Endothelial cell of hepatic sinusoid (primary cell): ENCODE measurements around the gene ZSWIM8.

Experiments used
- in situ Hi-C: cut with HindIII; loops from 2 replicates; pipeline ENCODE4 v1.10.0; 2017; ENCODE audit warnings: low sequenced_read_pairs

Gene ZSWIM8

DNA sequence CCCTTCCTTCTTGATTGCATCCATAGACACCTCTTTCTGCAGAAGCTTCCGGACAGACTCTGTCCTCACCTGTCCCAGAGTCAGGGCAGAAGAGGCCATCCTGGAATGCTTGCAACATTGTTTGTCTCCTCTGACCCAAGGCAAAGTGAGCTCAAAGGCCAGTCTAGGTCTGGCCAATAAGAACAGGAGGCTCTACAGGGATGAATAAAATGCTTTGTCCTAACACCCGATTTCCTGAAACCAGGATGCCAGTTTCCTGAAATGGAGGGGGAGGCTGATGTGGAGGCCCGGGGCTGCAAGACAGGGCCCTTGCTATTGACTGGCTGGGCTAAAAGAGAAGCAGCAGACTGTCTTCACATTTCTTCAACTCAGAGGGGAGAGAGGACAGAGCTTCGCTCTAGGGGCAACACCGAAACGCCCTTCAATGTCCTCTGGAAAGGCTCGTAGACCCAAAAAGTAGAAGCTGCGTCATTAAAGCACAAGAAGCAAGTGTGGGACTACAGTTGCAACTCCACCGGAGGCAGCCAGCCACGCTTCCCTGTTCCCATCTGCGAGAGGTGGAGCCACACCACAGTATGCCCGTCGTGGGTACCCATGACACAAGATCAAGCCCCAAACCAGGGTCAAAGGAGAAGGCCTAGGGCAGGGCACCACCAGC lies 55.1 kb downstream of the ZSWIM8 start:
- in situ Hi-C loops, result no loop called here

DNA sequence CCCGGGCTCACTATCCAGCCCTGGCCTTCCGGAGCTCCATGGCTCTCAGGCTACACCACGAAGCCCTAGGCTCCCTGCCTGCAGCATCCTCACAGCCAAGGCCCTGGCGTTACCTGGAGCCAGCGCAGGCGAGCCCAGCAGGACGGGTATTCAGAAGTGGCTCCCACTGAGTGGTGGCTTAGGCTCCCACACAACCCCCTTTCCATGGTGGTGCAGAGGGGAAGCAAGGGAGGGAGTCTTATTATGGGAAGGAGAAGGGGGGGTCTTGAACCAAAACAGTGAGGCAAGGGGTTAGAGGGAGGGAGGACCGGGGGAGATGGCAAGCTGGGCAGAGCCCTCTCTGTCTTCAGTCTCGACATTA lies 55.6 kb downstream of the ZSWIM8 start:
- in situ Hi-C loops, result no loop called here

DNA sequence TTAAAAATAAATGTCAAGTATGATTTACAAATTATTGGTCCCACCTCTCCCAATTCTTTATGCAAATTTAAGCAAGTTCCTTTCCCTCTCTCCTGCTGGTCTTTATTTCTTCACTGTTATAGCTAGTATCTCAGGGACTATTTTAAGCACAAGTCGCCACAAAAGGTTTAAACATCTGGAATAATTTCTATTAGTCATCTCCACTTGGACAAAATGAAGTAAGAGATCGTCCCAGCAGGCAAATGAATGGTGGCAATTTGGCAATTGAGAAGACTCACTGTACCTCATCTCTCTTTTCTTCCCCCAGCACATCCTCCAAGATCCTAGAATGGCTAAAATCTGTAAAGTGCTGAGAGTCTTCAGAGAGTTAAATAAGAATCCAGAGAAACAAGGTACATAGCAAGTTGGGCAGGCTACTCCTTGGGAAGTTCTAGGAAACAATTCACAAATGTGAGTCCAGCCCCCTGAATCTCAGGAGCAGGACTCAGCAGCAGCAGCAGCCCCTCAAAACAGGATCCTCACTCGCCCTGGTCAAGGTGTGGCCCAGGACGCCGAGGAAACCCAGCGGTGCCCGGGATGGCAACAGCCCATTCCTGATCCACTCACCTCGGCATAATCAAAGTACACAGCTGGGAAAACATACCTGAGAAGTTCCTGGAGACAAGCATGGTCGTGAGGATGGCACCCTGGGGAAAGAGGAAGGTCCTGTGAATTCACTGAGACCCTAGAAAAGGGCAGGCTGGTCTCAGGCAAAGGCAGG lies 56.3 kb downstream of the ZSWIM8 start:
- in situ Hi-C loops, result no loop called here

GRCh38 chr10:73842349-73842748 lies 56.9 kb downstream of the ZSWIM8 start:
- in situ Hi-C loops, result no loop called here

GRCh38 chr10:73843261-73843660 lies 57.9 kb downstream of the ZSWIM8 start:
- in situ Hi-C loops, result no loop called here

DNA sequence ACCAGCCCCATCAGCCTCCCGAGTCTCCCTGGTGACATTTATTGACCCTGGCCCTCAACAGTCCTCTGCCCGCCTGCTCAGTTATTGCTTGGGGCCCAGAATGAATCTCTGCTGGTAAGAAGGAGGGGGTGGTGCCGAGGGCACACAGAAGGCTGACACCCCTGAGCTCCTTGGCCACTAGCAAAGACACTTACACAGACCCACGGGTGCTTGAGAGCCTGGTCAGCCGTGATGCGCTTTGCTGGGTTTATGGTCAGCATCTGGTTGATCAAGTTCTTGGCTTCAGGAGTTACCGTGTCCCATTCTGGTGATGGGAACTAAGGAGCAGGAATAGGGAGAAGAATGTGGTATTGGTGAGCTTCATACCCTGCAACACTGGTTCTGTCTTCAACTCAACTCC lies 61.6 kb downstream of the ZSWIM8 start:
- in situ Hi-C loops, result loop anchor here (5.0 kb wide), 2 partner anchors 35 kb away; partner anchors contain the start of gene NDST2

- in situ Hi-C loops, result loop anchor here (5.0 kb wide), 2 partner anchors 33 to 37 kb away; partner anchors contain the start of gene NDST2
Observed at GRCh38 chr10:73848821-73849489, 63.5 kb downstream of the ZSWIM8 start.

DNA sequence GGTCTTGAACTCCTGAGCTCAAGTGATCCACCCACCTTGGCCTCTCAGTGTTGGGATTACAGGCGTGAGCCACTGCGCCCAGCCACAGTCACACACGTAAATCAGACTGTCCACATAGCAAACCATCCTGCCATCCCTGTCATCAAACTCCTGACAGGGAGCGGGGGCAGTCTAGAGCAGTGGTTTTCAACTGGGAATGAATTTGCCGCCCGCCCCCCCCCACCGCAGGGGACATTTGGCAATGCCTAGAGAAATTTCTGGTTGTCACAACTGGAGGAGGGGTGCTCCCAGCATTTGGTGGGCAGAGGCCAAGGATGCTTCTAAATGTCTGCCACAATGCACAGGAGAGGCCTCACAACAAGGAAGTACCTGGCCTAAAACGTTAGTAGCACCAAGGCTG lies 64.8 kb downstream of the ZSWIM8 start:
- in situ Hi-C loops, result no loop called here

- in situ Hi-C loops, result no loop called here
Observed at GRCh38 chr10:73850863-73851461, 65.6 kb downstream of the ZSWIM8 start.
